Stomach (tissue), 9 donors: Measurements from ENCODE around the gene ACACB. TPM values are rescaled to one million over a fixed set of nuclear protein-coding genes. Genes with fewer than 3 reads are reported as not detected.

Source experiments
- DNase-seq, 2 donors: peaks; one replicate each; pipeline versions ENCODE4 v3.0.0 to v3.0.0-alpha.2; 2013 to 2019
- H3K27ac ChIP-seq, 5 donors: fragments of 200-600 bp in 4 of 5; sonication (generic) in 4 of 5; one replicate each; pipeline ENCODE4 v1.5.1; 2013 to 2019; ENCODE audit warnings: mild to moderate bottlenecking in 1 of 5, moderate library complexity in 1 of 5
- H3K27me3 ChIP-seq, 3 donors: fragments of 200-600 bp; sonication (generic); one replicate each; pipeline ENCODE4 v1.5.1; 2017 to 2019; ENCODE audit warnings: mixed run types in 1 of 3
- H3K36me3 ChIP-seq, 4 donors: fragments of 200-600 bp; sonication (generic); 1 replicate in 3 of 4; 2 replicates in 1 of 4; pipeline ENCODE4 v1.5.1; 2016 to 2019
- H3K4me1 ChIP-seq, 4 donors: fragments of 200-600 bp; sonication (generic); one replicate each; pipeline ENCODE4 v1.5.1; 2016 to 2019
- H3K4me3 ChIP-seq, 4 donors: fragments of 200-600 bp; sonication (generic) in 3 of 4; one replicate each; pipeline ENCODE4 v1.5.1; 2016 to 2019; ENCODE audit warnings: mild to moderate bottlenecking in 1 of 4
- H3K9me3 ChIP-seq, 4 donors: fragments of 200-600 bp; sonication (generic); one replicate each; pipeline ENCODE4 v1.5.1; 2016 to 2019
- EP300 ChIP-seq: sonication (generic); formaldehyde crosslinking; IDR thresholded peaks from one replicate; pipeline ENCODE4 v1.6.1; 2017; ENCODE audit warnings: antibody characterized with exemption
- POLR2A ChIP-seq, 4 donors: fragments of 450-650 bp; IDR thresholded peaks; one replicate each; pipeline ENCODE4 v1.6.1; 2016; ENCODE audit warnings: antibody characterized with exemption in 4 of 4, control low read depth in 2 of 4, mild to moderate bottlenecking in 1 of 4, moderate library complexity in 1 of 4
- POLR2AphosphoS5 ChIP-seq, 3 donors: sonication (generic); formaldehyde crosslinking; IDR thresholded peaks; one replicate each; pipeline ENCODE4 v1.6.1; 2016; ENCODE audit warnings: antibody characterized with exemption in 3 of 3
- WGBS, 5 donors: extraction: QIAGEN DNeasy Blood & Tissue Kit in 3 of 5; methylation state at CpG; one replicate each; pipeline versions ENCODE4 v1.1.5 to v1.1.7; 2013 to 2018; 5-methylcytosine and 5-hydroxymethylcytosine counted together
- intact Hi-C: fragments of 100-400 bp; cut with DNase I; formaldehyde crosslinking; loops from one replicate; pipeline ENCODE4 v1.15.1; 2023; ENCODE audit warnings: low total_unique reads
- polyA plus RNA-seq, 3 donors: library from polyadenylated mRNA; stranded (reverse); fragments of 200-250 nt; gene quantifications; one replicate each; pipeline ENCODE4 v1.2.3, GENCODE V29; 2013
- total RNA-seq, 5 donors: library from RNA; depleted of rRNA; stranded (reverse); fragments of >200 nt; gene quantifications; one replicate each; pipeline versions ENCODE4 v1.1.0 to v1.2.3, GENCODE V29; 2014 to 2016
- TF ChIP-seq, protein P1 (sequence below), 7 experiments: fragments of 450-650 bp in 4 of 7; fragments of 200-600 bp in 3 of 7; sonication (generic) in 3 of 7; IDR thresholded peaks; one replicate each; pipeline ENCODE4 v1.5.1; 2016 to 2019; ENCODE audit warnings: antibody characterized with exemption in 7 of 7, control low read depth in 2 of 7, mild to moderate bottlenecking in 1 of 7
- donor health status: healthy with polysubstance abuse.
- donor health status: Bipolar disorder and iron deficiency.
- donor health status: healthy.

Gene ACACB
- total and polyA plus RNA-seq, 8 donors: 6.1 to 2,520 (median 50.2) TPM

DNA sequence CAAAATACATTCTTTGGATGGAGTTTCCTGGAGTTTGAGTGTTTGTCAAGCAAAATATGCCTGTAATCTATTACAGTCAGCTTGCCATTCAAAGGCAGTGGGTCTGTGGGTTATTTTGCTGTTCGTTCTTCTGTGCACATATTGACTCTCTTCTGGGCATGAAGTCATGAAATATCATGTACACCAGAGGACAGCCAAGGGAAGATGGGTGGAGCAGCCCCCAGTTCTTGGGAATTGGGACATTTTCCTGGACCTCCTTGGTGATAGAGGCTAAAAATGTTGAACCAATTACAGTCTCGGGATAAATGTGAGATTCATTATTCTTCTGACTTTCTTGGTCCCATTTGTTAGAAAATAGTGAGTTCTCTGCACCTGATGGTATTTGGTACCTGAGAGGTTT lies 103.6 kb downstream of the ACACB start:
- peaks cover 62 to 100% (median 100%) of the 10 kb centered on the region in 4 donors for H3K36me3 ChIP-seq
- no peaks in the 10 kb centered on the region for H3K4me1 ChIP-seq
- TF ChIP-seq, protein P1, sequence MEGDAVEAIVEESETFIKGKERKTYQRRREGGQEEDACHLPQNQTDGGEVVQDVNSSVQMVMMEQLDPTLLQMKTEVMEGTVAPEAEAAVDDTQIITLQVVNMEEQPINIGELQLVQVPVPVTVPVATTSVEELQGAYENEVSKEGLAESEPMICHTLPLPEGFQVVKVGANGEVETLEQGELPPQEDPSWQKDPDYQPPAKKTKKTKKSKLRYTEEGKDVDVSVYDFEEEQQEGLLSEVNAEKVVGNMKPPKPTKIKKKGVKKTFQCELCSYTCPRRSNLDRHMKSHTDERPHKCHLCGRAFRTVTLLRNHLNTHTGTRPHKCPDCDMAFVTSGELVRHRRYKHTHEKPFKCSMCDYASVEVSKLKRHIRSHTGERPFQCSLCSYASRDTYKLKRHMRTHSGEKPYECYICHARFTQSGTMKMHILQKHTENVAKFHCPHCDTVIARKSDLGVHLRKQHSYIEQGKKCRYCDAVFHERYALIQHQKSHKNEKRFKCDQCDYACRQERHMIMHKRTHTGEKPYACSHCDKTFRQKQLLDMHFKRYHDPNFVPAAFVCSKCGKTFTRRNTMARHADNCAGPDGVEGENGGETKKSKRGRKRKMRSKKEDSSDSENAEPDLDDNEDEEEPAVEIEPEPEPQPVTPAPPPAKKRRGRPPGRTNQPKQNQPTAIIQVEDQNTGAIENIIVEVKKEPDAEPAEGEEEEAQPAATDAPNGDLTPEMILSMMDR (IDR thresholded peaks at IDR 0.05): no peak
- TF ChIP-seq EP300 (no peak), POLR2AphosphoS5 (IDR thresholded peaks at IDR 0.05) (no peak), POLR2A (IDR thresholded peaks at IDR 0.05) (no peak)
- no peak for DNase-seq
- 73 to 86% (median 76%) methylated on average over 2 of the region's 2 CpGs for WGBS, 5 donors
- H3K4me3 ChIP-seq: no peak overlapping the region
- H3K27me3 ChIP-seq: no peaks in the 10 kb centered on the region
- intact Hi-C loops: no loop called here
- no peaks in the 10 kb centered on the region for H3K9me3 ChIP-seq
- H3K27ac ChIP-seq: no peak overlapping the region

DNA sequence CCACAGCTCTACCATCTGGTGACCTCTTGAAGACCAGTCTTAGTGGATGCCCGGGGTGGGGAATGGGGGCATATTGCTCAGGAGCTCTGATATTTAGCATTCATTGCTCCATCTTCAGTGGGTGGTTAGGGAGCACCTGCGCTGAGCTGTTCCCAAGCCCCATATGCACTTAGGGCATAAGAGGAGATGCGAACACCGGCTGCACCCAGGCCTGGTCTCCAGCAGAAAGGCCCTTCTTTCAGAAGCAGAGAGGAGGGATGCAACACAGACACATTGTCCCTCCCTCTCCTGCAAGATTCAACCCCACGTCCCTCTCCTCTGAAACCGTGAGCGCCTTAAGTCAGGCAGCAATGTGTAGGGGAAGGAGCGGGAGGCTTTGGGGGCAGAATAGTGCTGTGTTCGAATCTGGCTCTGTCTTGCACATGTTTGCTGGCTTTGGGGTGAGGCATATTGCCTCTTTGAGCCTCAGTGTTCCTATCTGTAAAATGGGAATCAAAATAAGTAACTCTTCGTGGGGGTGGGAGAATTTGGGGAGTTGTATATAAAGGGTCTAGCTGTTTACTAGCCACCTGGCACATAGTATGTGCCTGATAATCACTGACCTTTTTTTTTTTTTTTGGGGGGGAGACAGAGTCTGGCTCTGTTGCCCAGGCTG lies 105.0 kb downstream of the ACACB start:
- intact Hi-C loops: no loop called here
- no peak for DNase-seq
- no peaks in the 10 kb centered on the region for H3K27me3 ChIP-seq
- 91 to 98% (median 95%) methylated on average over 10 of the region's 10 CpGs for WGBS, 5 donors
- H3K4me1 ChIP-seq: no peaks in the 10 kb centered on the region
- no peaks in the 10 kb centered on the region for H3K9me3 ChIP-seq
- H3K27ac ChIP-seq: no peak overlapping the region
- peaks cover 66 to 100% (median 100%) of the 10 kb centered on the region in 4 donors for H3K36me3 ChIP-seq
- TF ChIP-seq POLR2A (IDR thresholded peaks at IDR 0.05): no peak
- no peak for TF ChIP-seq POLR2AphosphoS5 (IDR thresholded peaks at IDR 0.05)
- no peak for TF ChIP-seq EP300
- TF ChIP-seq, protein P1 (IDR thresholded peaks at IDR 0.05): no peak
- no peak overlapping the region for H3K4me3 ChIP-seq

DNA sequence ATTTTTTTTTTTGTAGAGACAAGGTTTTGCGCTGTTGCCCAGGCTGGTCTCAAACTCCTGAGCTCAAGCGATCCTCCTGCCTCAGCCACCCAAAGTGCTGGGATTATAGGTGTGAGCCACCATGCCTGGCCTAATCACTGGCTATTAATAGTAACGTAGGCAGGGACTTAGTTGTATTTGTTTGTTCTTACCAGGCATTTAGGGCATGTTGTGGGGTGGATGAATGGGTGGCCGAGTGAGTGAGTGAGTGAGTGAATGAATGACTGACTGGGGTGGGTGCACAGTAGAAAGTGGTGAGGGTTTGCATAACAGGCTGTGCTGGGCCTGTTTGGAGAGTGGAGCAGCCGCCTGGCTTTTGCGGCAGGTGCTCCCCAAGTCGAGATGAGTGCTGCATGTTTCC lies 105.7 kb downstream of the ACACB start:
- peaks cover 64 to 100% (median 100%) of the 10 kb centered on the region in 4 donors for H3K36me3 ChIP-seq
- H3K27me3 ChIP-seq: no peaks in the 10 kb centered on the region
- DNase-seq: no peak
- intact Hi-C loops: no loop called here
- H3K4me3 ChIP-seq: no peak overlapping the region
- 78 to 87% (median 85%) methylated on average over 7 of the region's 7 CpGs for WGBS, 5 donors
- H3K4me1 ChIP-seq: no peaks in the 10 kb centered on the region
- no peak for TF ChIP-seq EP300
- no peak for TF ChIP-seq POLR2AphosphoS5 (IDR thresholded peaks at IDR 0.05)
- TF ChIP-seq POLR2A (IDR thresholded peaks at IDR 0.05): no peak
- TF ChIP-seq, protein P1 (IDR thresholded peaks at IDR 0.05): no peak
- no peak overlapping the region for H3K27ac ChIP-seq
- H3K9me3 ChIP-seq: no peaks in the 10 kb centered on the region

DNA sequence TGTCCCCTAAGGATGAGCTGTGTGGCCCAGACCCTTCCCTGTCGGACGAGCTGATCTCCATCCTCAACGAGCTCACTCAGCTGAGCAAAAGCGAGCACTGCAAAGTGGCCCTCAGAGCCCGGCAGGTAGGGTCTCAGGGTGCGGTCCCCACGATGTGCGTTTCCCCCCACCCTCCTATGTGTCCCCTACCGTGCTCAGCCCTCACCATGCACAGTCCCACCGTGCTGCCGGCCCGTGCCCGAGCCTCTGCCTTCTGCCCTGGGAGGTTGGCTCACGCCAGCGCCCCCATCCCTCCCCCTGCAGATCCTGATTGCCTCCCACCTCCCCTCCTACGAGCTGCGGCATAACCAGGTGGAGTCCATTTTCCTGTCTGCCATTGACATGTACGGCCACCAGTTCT lies 106.1 kb downstream of the ACACB start:
- 89 to 94% (median 94%) methylated on average over 18 of the region's 18 CpGs for WGBS, 5 donors

More for the DNA sequence above, 106.1 kb downstream of the ACACB start:
- Histone ChIP-seq H3K27me3 (no peaks in the 10 kb centered on the region), H3K4me1 (no peaks in the 10 kb centered on the region), H3K9me3 (no peaks in the 10 kb centered on the region), H3K36me3 (peaks cover 64 to 100% (median 100%) of the 10 kb centered on the region in 4 donors), H3K27ac (no peak overlapping the region), H3K4me3 (no peak overlapping the region)
- no peak for DNase-seq
- intact Hi-C loops: no loop called here
- TF ChIP-seq POLR2A (IDR thresholded peaks at IDR 0.05) (no peak), EP300 (no peak), POLR2AphosphoS5 (IDR thresholded peaks at IDR 0.05) (no peak)
- TF ChIP-seq, protein P1 (IDR thresholded peaks at IDR 0.05): no peak
